HepG2 (cell line): Measurements from ENCODE around the gene PROC. TPM values are rescaled to one million over a fixed set of nuclear protein-coding genes. Genes with fewer than 3 reads are reported as not detected.

ENCODE experiments used
- ATAC-seq: fragments of 200-7000 bp; cut with Tn5 transposase; 3 replicates; pipeline ENCODE4 v1.9.1; 2020; ENCODE audit warnings: mild to moderate bottlenecking, moderate library complexity
- BruUV-seq: library from RNA; stranded (reverse); fragments of 400-500 nt; replicated peaks from 2 replicates; lab custom pipeline; 2021; lab: Mats Ljungman, UMichigan
- CTCF ChIA-PET: fragments of 300-600 bp; formaldehyde crosslinking; extraction: SDS; loops from one replicate; lab custom pipeline; 2021; ENCODE audit warnings: low total read pairs, inconsistent platforms, low intra/inter-chr PET ratio; lab: Yijun Ruan, JAX
- POLR2A ChIA-PET: fragments of 350-600 bp; sonication (Branson Sonifier 250); formaldehyde crosslinking; loops from one replicate; lab custom pipeline; 2020; ENCODE audit warnings: antibody characterized with exemption, inconsistent platforms; lab: Yijun Ruan, JAX
- DNase-seq: peaks from one replicate; pipeline ENCODE4 v3.0.0-alpha.2; 2015; ENCODE audit warnings: low spot score
- FAIRE-seq: peaks from 3 replicates; lab custom pipeline; 2011; peaks lifted over from hg19 to GRCh38; lab: Jason Lieb, UNC
- H2AFZ ChIP-seq: one replicate; pipeline ENCODE4 v1.6.1; 2011; ENCODE audit warnings: low read length, inconsistent platforms
- H3K27ac ChIP-seq: fragments of 300-600 bp; 3 replicates; pipeline ENCODE4 v1.8.0; 2011; ENCODE audit warnings: mixed run types, mild to moderate bottlenecking, mixed read lengths, low read length, inconsistent platforms; ENCODE audit not compliant: insufficient read depth; ENCODE audit errors: extremely low read length
- H3K27me3 ChIP-seq, 2 experiments: fragments of 200-600 bp in 1 of 2; 2 replicates in 1 of 2; 3 replicates in 1 of 2; pipeline versions ENCODE4 v1.6.0 to v1.8.0; 2011; ENCODE audit warnings: low read length in 2 of 2, mild to moderate bottlenecking in 2 of 2, moderate library complexity in 2 of 2, inconsistent platforms in 1 of 2; ENCODE audit not compliant: insufficient read depth in 2 of 2, control insufficient read depth in 1 of 2
- H3K36me3 ChIP-seq, 2 experiments: fragments of 200-600 bp in 1 of 2; replicated peaks in 1 of 2; 2 replicates in 1 of 2; 3 replicates in 1 of 2; pipeline versions ENCODE4 v1.5.1 to v1.8.0; 2011; ENCODE audit warnings: low read length in 2 of 2, inconsistent platforms in 1 of 2; ENCODE audit not compliant: insufficient read depth in 2 of 2, control insufficient read depth in 1 of 2
- H3K4me1 ChIP-seq: 2 replicates; pipeline ENCODE4 v1.5.1; 2012; ENCODE audit warnings: low read length, inconsistent platforms; ENCODE audit not compliant: insufficient read depth
- H3K4me2 ChIP-seq: 2 replicates; pipeline ENCODE4 v1.6.0; 2011; ENCODE audit warnings: low read depth, low read length, inconsistent platforms
- H3K4me3 ChIP-seq, 3 experiments: fragments of 200-600 bp in 1 of 3; sonication (generic), shearing (Covaris generic) in 1 of 3; replicated peaks in 1 of 3; 2 replicates each; pipeline ENCODE4 v1.5.1; 2011 to 2016; ENCODE audit warnings: low read length in 3 of 3, inconsistent platforms in 2 of 3, low read depth in 2 of 3, mild to moderate bottlenecking in 2 of 3, control low read depth in 1 of 3, mixed read lengths in 1 of 3; ENCODE audit not compliant: insufficient read depth in 1 of 3
- H3K79me2 ChIP-seq: one replicate; pipeline ENCODE4 v1.6.1; 2011; ENCODE audit warnings: low read length, inconsistent platforms; ENCODE audit not compliant: insufficient read depth
- H3K9ac ChIP-seq: 2 replicates; pipeline ENCODE4 v1.6.0; 2011; ENCODE audit warnings: mild to moderate bottlenecking, low read depth, low read length, inconsistent platforms; ENCODE audit not compliant: insufficient read depth
- H3K9me3 ChIP-seq: 2 replicates; pipeline ENCODE4 v1.5.1; 2012; ENCODE audit warnings: mild to moderate bottlenecking, low read length
- H4K20me1 ChIP-seq: 2 replicates; pipeline ENCODE4 v1.6.0; 2011; ENCODE audit warnings: inconsistent platforms, mild to moderate bottlenecking, low read length, moderate library complexity; ENCODE audit not compliant: insufficient read depth
- CHCHD3 ChIP-seq: sonication (generic); formaldehyde crosslinking; IDR thresholded peaks from 2 replicates; pipeline ENCODE4 v1.8.0; 2022; ENCODE audit warnings: mild to moderate bottlenecking, missing genetic modification reagents, moderate library complexity
- HNF1B ChIP-seq: sonication (generic); formaldehyde crosslinking; IDR thresholded peaks from 2 replicates; pipeline ENCODE4 v1.5.1; 2020; ENCODE audit warnings: mild to moderate bottlenecking, moderate library complexity, missing genetic modification reagents
- LCORL ChIP-seq, 2 experiments: fragments of 450-650 bp in 1 of 2; sonication (generic) in 1 of 2; formaldehyde crosslinking in 1 of 2; IDR thresholded peaks; 2 replicates each; pipeline versions ENCODE4 v1.5.0 to v1.6.1; 2017 to 2020; ENCODE audit warnings: antibody characterized with exemption in 1 of 2, missing genetic modification reagents in 1 of 2
- MNT ChIP-seq: fragments of 450-650 bp; IDR thresholded peaks from 2 replicates; pipeline ENCODE4 v1.6.1; 2016
- NR3C1 ChIP-seq: sonication (generic); formaldehyde crosslinking; IDR thresholded peaks from 2 replicates; pipeline ENCODE4 v1.4.0; 2020; ENCODE audit warnings: missing genetic modification reagents
- POLR2AphosphoS2 ChIP-seq: IDR thresholded peaks from 2 replicates; pipeline ENCODE4 v1.6.1; 2011; ENCODE audit warnings: low read depth, low read length, improper control_type of control experiment
- RBAK ChIP-seq: sonication (generic); formaldehyde crosslinking; IDR thresholded peaks from 2 replicates; pipeline ENCODE4 v1.5.1; 2020; ENCODE audit warnings: mild to moderate bottlenecking, missing genetic modification reagents
- RBM39 ChIP-seq: fragments of 200-400 bp; formaldehyde crosslinking; IDR thresholded peaks from one replicate; pipeline ENCODE4 v1.6.1; 2018; ENCODE audit warnings: antibody characterized with exemption, mild to moderate bottlenecking, low read depth, low read length; ENCODE audit not compliant: poor library complexity, severe bottlenecking
- SATB2 ChIP-seq: sonication (generic); formaldehyde crosslinking; IDR thresholded peaks from 2 replicates; pipeline ENCODE4 v1.5.0; 2020; ENCODE audit warnings: missing genetic modification reagents
- ZBTB38 ChIP-seq: sonication (generic); formaldehyde crosslinking; IDR thresholded peaks from 2 replicates; pipeline ENCODE4 v1.5.1; 2020; ENCODE audit warnings: mild to moderate bottlenecking, missing genetic modification reagents
- ZFP82 ChIP-seq: sonication (generic); formaldehyde crosslinking; IDR thresholded peaks from 2 replicates; pipeline ENCODE4 v1.5.1; 2020; ENCODE audit warnings: mild to moderate bottlenecking, missing genetic modification reagents, borderline replicate concordance
- ZFYVE20 ChIP-seq: sonication (generic); formaldehyde crosslinking; IDR thresholded peaks from 2 replicates; pipeline ENCODE4 v1.8.0; 2023; ENCODE audit warnings: low read depth, mild to moderate bottlenecking, moderate library complexity, missing genetic modification reagents, borderline replicate concordance
- ZNF234 ChIP-seq: sonication (generic); formaldehyde crosslinking; conservative IDR thresholded peaks from 2 replicates; pipeline ENCODE4 v1.5.1; 2020; ENCODE audit warnings: mild to moderate bottlenecking, missing genetic modification reagents
- ZNF414 ChIP-seq: sonication (generic); formaldehyde crosslinking; IDR thresholded peaks from 2 replicates; pipeline ENCODE4 v1.5.0; 2020; ENCODE audit warnings: missing genetic modification reagents
- ZNF773 ChIP-seq: sonication (generic); formaldehyde crosslinking; IDR thresholded peaks from 2 replicates; pipeline ENCODE4 v1.4.0; 2020; ENCODE audit warnings: missing genetic modification reagents, borderline replicate concordance
- WGBS: methylation state at CpG from one replicate; pipeline ENCODE4 v1.1.6; 2017; ENCODE audit warnings: low lambda C conversion rate; 5-methylcytosine and 5-hydroxymethylcytosine counted together
- in situ Hi-C: cut with HindIII; loops from 2 replicates; pipeline ENCODE4 v1.10.0; 2017; ENCODE audit warnings: low pct_unique_long_range_greater_than_20kb; ENCODE audit not compliant: extremely low pct_ligation_motif_present
- intact Hi-C: fragments of 100-400 bp; cut with micrococcal nuclease; formaldehyde crosslinking; loops from one replicate; pipeline ENCODE4 v1.10.0; 2022; ENCODE audit not compliant: unreplicated experiment
- polyA plus RNA-seq, 8 experiments: library from polyadenylated mRNA; depleted of rRNA in 3 of 8; stranded (reverse) in 7 of 8; unstranded in 1 of 8; fragments of >200 nt; fragmentation: Illumina TruSeq in 4 of 8; extraction: Trizol in 4 of 8; gene quantifications; 2 replicates each; pipeline versions ENCODE4 v1.2.1 to v1.2.3, GENCODE V29; 2011 to 2016; ENCODE audit warnings: low read depth in 4 of 8, missing spikeins in 1 of 8, mixed read lengths in 1 of 8; ENCODE audit not compliant: insufficient read depth in 1 of 8
- total RNA-seq, 5 experiments: library from RNA; depleted of rRNA; stranded (reverse); fragments of >200 nt; fragmentation: Illumina TruSeq; extraction: Trizol; gene quantifications; 2 replicates each; pipeline ENCODE4 v1.2.3, GENCODE V29; 2016; ENCODE audit warnings: low read depth in 1 of 5
- TF ChIP-seq, protein P1 (sequence below): sonication (generic); formaldehyde crosslinking; IDR thresholded peaks from 2 replicates; pipeline ENCODE4 v1.5.0; 2020; ENCODE audit warnings: missing genetic modification reagents
- TF ChIP-seq, protein P2 (sequence below): sonication (generic); formaldehyde crosslinking; IDR thresholded peaks from 2 replicates; pipeline ENCODE4 v1.8.0; 2022; ENCODE audit warnings: mild to moderate bottlenecking, missing genetic modification reagents

Gene PROC
- total and polyA plus RNA-seq, 2 of the 13 experiments (the other 11 are each of a cell fraction or from before 2014, with no cell fraction given) = 134 to 185 TPM

DNA sequence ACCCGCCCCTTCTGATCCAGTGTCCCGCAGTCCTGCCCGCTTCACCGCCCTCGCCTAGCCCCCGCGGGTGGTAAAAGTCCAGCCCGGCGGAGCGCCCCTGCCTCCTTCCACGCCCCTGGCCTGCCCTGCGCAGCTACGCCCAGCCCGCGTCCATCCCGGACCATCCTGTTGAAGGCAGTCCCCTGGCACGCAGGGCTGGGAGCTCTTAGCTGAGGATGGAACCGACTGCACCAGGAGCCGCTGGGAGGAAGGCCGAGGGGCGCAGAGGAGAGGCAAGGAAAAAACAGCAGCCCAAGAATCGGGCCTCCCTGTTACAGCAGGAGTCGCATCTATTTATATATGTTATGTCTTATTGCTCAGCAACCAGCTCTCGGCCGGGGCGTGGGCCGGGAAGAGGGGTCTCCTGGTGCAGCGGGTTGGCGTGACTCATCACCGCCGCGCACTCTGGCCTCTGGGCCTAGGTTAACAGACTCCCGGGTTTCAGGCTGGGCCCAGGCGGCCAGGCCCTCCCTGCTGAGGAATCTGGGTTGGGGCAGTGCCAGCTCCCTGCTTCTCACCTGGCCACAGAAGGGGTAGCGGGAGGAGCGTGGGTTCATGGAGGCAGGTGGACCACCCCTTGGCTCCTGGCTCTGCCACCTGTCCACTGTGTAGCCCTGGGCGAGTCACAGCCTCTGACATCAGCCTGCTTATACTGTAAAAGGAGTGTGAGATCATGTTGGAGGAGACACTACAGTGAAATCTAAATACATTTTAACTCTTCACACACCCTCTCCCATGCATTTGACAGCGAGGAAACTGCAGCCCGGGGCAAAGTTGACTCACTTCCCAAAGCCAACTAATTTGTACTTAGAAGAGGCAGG is 17.1 kb upstream of the PROC start:
- BruUV-seq = no TSS peak
- H3K4me2 ChIP-seq = peak overlapping the region; percentile 62
- no peaks in the 10 kb centered on the region for H3K27me3 ChIP-seq
- no peak for FAIRE-seq
- peak overlapping the region; percentile 65 for H3K9ac ChIP-seq
- peak; percentile 61 for DNase-seq
- H3K9me3 ChIP-seq = no peaks in the 10 kb centered on the region
- CTCF ChIA-PET = no interaction called here
- H2AFZ ChIP-seq = no peak overlapping the region
- no peaks in the 10 kb centered on the region for H4K20me1 ChIP-seq
- peak; percentile 79 for ATAC-seq
- no peaks in the 10 kb centered on the region for H3K36me3 ChIP-seq
- WGBS = 65% methylated on average over 39 of the region's 39 CpGs
- H3K79me2 ChIP-seq = no peaks in the 10 kb centered on the region
- peak overlapping the region; percentile 6 for H3K27ac ChIP-seq
- in situ Hi-C loops (no loop called here), intact Hi-C loops (no loop called here)
- peaks cover 51% of the 10 kb centered on the region for H3K4me1 ChIP-seq
- POLR2A ChIA-PET = interaction anchor here (0.9 to 2.3 kb wide), 4 partner anchors 12 to 28 kb away, joined by 3 to 8 read pairs (median 4); no protein-coding TSS in a partner anchor
- H3K4me3 ChIP-seq = peak overlapping the region in 1 of 3 experiments; percentile 45; a peak in 2 of 6 replicates
- TF ChIP-seq ZBTB38 (CRISPR knock-in tag) = 0 out of 2 replicates have a peak, but pooled peaks have one; percentile 20
- no peak for TF ChIP-seq LCORL (IDR thresholded peaks at IDR 0.05)
- TF ChIP-seq LCORL (CRISPR knock-in tag; IDR thresholded peaks at IDR 0.05) = peak; percentile 60; the same call in 1 of the 2 replicates
- no peak for TF ChIP-seq RBAK
- TF ChIP-seq ZNF234 = no peak
- no peak for TF ChIP-seq ZFP82 (CRISPR knock-in tag)
- TF ChIP-seq, protein P1, sequence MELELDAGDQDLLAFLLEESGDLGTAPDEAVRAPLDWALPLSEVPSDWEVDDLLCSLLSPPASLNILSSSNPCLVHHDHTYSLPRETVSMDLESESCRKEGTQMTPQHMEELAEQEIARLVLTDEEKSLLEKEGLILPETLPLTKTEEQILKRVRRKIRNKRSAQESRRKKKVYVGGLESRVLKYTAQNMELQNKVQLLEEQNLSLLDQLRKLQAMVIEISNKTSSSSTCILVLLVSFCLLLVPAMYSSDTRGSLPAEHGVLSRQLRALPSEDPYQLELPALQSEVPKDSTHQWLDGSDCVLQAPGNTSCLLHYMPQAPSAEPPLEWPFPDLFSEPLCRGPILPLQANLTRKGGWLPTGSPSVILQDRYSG (CRISPR knock-in tag) = no peak
- no peak for TF ChIP-seq ZFYVE20 (CRISPR knock-in tag)
- TF ChIP-seq CHCHD3 (CRISPR knock-in tag) = no peak
- TF ChIP-seq, protein P2, sequence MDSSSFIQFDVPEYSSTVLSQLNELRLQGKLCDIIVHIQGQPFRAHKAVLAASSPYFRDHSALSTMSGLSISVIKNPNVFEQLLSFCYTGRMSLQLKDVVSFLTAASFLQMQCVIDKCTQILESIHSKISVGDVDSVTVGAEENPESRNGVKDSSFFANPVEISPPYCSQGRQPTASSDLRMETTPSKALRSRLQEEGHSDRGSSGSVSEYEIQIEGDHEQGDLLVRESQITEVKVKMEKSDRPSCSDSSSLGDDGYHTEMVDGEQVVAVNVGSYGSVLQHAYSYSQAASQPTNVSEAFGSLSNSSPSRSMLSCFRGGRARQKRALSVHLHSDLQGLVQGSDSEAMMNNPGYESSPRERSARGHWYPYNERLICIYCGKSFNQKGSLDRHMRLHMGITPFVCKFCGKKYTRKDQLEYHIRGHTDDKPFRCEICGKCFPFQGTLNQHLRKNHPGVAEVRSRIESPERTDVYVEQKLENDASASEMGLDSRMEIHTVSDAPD (CRISPR knock-in tag) = no peak
- no peak for TF ChIP-seq MNT
- no peak for TF ChIP-seq SATB2 (CRISPR knock-in tag)
- TF ChIP-seq RBM39 = no peak
- no peak for TF ChIP-seq ZNF773
- no peak for TF ChIP-seq ZNF414 (CRISPR knock-in tag)
- no peak for TF ChIP-seq HNF1B (CRISPR knock-in tag)
- TF ChIP-seq NR3C1 (CRISPR knock-in tag) = no peak
- no peak for TF ChIP-seq POLR2AphosphoS2
